Fibroblast of mammary gland (primary cell): ENCODE data around the gene JPH3.

ENCODE experiments used
- DNase-seq: peaks from one replicate; pipeline ENCODE4 v3.0.0-alpha.2; 2010; ENCODE audit warnings: low read depth
- H3K4me3 ChIP-seq: 2 replicates; pipeline ENCODE4 v1.5.1; 2011; ENCODE audit warnings: low read depth, mild to moderate bottlenecking, low read length, moderate library complexity; ENCODE audit not compliant: control insufficient read depth
- TF ChIP-seq, protein P1 (sequence below): conservative IDR thresholded peaks from 2 replicates; pipeline ENCODE4 v1.5.1; 2011; ENCODE audit warnings: low read depth, low read length, inconsistent platforms; ENCODE audit not compliant: control insufficient read depth, insufficient read depth

JPH3 gene

DNA sequence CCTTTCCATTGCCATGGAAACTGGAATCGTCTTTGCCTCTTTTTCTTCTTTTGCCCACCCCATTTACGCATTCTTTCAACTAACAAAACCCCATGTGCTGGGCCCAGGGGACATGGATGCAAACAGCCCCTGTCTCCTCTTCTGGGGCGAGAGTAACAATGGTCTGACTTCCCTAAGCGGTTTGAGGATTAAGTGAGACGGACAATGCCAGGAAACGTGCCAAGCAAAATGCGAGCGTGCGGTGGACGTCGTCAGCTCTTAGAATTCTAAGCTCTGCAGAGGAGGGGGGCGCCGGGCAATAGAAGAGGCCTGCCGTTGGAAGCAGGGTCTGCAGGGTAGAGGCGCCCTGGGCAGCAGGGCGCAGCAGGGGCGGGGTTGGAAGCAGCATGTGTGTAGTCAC lies 42.4 kb upstream of the JPH3 start:
- TF ChIP-seq, protein P1, sequence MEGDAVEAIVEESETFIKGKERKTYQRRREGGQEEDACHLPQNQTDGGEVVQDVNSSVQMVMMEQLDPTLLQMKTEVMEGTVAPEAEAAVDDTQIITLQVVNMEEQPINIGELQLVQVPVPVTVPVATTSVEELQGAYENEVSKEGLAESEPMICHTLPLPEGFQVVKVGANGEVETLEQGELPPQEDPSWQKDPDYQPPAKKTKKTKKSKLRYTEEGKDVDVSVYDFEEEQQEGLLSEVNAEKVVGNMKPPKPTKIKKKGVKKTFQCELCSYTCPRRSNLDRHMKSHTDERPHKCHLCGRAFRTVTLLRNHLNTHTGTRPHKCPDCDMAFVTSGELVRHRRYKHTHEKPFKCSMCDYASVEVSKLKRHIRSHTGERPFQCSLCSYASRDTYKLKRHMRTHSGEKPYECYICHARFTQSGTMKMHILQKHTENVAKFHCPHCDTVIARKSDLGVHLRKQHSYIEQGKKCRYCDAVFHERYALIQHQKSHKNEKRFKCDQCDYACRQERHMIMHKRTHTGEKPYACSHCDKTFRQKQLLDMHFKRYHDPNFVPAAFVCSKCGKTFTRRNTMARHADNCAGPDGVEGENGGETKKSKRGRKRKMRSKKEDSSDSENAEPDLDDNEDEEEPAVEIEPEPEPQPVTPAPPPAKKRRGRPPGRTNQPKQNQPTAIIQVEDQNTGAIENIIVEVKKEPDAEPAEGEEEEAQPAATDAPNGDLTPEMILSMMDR: no peak
- H3K4me3 ChIP-seq: no peak overlapping the region
- no peak for DNase-seq

DNA sequence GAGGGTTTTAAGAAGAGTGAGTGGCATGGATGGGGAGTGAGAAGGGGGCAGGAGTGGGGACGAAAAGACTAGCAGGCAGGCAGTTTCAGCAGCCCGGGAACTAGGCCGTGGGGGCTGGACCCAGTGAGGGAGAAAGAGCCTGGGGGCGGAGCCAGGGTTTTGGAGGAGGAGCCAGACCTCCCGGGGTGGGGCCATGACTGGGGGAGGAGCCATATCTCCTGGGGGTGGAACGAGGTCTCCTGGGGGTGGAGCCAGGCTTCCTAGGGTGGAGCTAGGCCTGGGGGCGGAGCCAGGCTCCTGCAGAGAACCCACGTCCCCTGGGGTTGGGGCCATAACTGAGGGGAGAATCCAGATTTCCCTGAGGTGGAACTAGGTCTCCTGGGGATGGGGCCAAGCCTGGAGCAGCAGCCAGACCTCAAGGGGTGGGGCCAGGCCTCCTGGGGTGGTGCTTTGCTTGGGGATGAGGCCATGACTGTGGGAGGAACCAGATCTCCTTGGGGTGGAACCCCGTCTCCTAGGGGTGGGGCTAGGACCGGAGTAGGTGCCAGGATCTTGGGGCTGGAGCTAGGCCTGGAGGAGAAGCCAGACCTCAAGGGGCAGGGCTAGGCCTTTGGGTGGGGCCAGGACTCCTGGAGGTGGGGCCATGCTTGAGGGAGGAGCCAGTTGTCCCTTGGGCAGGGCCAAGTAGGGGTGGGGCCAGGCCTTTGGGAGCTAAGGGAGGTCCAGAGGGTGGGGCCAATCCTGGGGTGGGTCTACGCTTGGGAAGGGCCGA lies 41.7 kb upstream of the JPH3 start:
- TF ChIP-seq, protein P1: no peak
- H3K4me3 ChIP-seq: no peak overlapping the region
- DNase-seq: peak; percentile 44

GRCh38 chr16:87561200-87562105 lies 40.9 kb upstream of the JPH3 start:
- DNase-seq: no peak
- TF ChIP-seq, protein P1: no peak
- H3K4me3 ChIP-seq: no peak overlapping the region

- TF ChIP-seq, protein P1: no peak
- no peak overlapping the region for H3K4me3 ChIP-seq
- no peak for DNase-seq
Measured at GRCh38 chr16:87562201-87562600, 40.1 kb upstream of the JPH3 start.

DNA sequence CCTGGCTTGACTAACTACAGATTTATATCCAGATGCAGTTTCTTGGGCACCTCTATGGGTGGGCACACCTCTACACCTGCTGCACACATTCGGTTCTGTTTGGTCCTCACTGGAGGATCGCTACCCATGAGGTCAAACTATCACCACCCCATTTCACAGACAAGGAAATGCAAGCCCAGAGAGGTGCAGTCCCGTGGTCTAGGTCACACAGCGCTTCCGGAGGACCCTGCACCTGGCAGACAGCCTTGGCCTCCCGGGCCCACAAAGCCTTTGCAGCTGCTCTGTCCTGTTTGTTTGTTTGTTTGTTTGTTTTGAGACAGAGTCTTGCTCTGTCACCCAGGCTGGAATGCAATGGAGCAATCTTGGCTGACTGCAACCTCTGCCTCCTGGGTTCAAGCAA lies 39.3 kb upstream of the JPH3 start:
- H3K4me3 ChIP-seq: no peak overlapping the region
- TF ChIP-seq, protein P1: no peak
- DNase-seq: no peak

DNA sequence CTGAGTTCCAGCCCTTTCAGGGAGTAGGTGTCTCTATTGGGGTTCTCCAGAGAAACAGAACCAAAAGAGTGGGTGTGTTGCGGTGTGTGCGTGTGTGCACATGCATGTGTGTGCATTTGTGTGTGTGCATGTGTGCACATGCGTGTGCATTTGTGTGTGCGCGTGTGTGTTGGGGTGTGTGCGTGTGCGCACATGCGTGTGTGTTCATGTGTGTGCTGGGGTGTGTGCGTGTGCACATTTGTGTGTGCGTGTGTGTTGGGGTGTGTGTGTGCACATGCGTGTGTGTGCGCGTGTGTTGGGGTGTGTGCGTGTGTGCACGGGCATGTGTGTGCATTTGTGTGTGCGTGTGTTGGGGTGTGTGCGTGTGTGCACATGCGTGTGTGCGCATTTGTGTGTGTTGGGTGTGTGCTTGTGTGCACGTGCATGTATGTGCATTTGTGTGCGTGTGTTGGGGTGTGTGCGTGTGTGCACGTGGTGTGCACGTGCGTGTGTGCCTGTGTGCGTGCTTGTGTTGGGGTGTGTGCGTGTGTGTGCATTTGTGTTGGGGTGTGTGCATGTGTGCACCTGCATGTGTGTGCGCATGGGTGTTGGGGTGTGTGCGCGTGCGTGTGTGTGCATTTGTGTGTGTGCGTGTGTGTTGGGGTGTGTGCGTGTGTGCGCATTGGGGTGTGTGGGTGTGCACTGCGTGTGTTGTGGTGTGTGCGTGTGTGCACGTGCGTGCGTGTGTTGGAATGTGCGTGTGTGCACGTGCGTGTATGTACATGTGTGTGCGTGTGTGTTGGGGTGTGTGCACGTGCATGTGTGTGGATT lies 38.4 kb upstream of the JPH3 start:
- H3K4me3 ChIP-seq: no peak overlapping the region
- no peak for DNase-seq
- TF ChIP-seq, protein P1: no peak
